Stomach (tissue), 9 donors: ENCODE data around the gene GRHL1. TPM values are rescaled to one million over a fixed set of nuclear protein-coding genes. Genes with fewer than 3 reads are reported as not detected.
A peak's percentile ranks its signal among the peaks of the same experiment; 100 is the strongest.

Source experiments
- DNase-seq, 2 donors: peaks; one replicate each; pipeline versions ENCODE4 v3.0.0 to v3.0.0-alpha.2; 2013 to 2019
- H3K27ac ChIP-seq, 5 donors: fragments of 200-600 bp in 4 of 5; sonication (generic) in 4 of 5; one replicate each; pipeline ENCODE4 v1.5.1; 2013 to 2019; ENCODE audit warnings: mild to moderate bottlenecking in 1 of 5, moderate library complexity in 1 of 5
- H3K27me3 ChIP-seq, 3 donors: fragments of 200-600 bp; sonication (generic); one replicate each; pipeline ENCODE4 v1.5.1; 2017 to 2019; ENCODE audit warnings: mixed run types in 1 of 3
- H3K36me3 ChIP-seq, 4 donors: fragments of 200-600 bp; sonication (generic); 1 replicate in 3 of 4; 2 replicates in 1 of 4; pipeline ENCODE4 v1.5.1; 2016 to 2019
- H3K4me1 ChIP-seq, 4 donors: fragments of 200-600 bp; sonication (generic); one replicate each; pipeline ENCODE4 v1.5.1; 2016 to 2019
- H3K4me3 ChIP-seq, 4 donors: fragments of 200-600 bp; sonication (generic) in 3 of 4; one replicate each; pipeline ENCODE4 v1.5.1; 2016 to 2019; ENCODE audit warnings: mild to moderate bottlenecking in 1 of 4
- H3K9me3 ChIP-seq, 4 donors: fragments of 200-600 bp; sonication (generic); one replicate each; pipeline ENCODE4 v1.5.1; 2016 to 2019
- CTCF ChIP-seq, 7 experiments: fragments of 450-650 bp in 4 of 7; fragments of 200-600 bp in 3 of 7; sonication (generic) in 3 of 7; IDR thresholded peaks; one replicate each; pipeline ENCODE4 v1.5.1; 2016 to 2019; ENCODE audit warnings: antibody characterized with exemption in 7 of 7, control low read depth in 2 of 7, mild to moderate bottlenecking in 1 of 7
- EP300 ChIP-seq: sonication (generic); formaldehyde crosslinking; IDR thresholded peaks from one replicate; pipeline ENCODE4 v1.6.1; 2017; ENCODE audit warnings: antibody characterized with exemption
- POLR2A ChIP-seq, 4 donors: fragments of 450-650 bp; IDR thresholded peaks; one replicate each; pipeline ENCODE4 v1.6.1; 2016; ENCODE audit warnings: antibody characterized with exemption in 4 of 4, control low read depth in 2 of 4, mild to moderate bottlenecking in 1 of 4, moderate library complexity in 1 of 4
- POLR2AphosphoS5 ChIP-seq, 3 donors: sonication (generic); formaldehyde crosslinking; IDR thresholded peaks; one replicate each; pipeline ENCODE4 v1.6.1; 2016; ENCODE audit warnings: antibody characterized with exemption in 3 of 3
- WGBS, 5 donors: extraction: QIAGEN DNeasy Blood & Tissue Kit in 3 of 5; methylation state at CpG; one replicate each; pipeline versions ENCODE4 v1.1.5 to v1.1.7; 2013 to 2018; 5-methylcytosine and 5-hydroxymethylcytosine counted together
- intact Hi-C: fragments of 100-400 bp; cut with DNase I; formaldehyde crosslinking; loops from one replicate; pipeline ENCODE4 v1.15.1; 2023; ENCODE audit warnings: low total_unique reads
- polyA plus RNA-seq, 3 donors: library from polyadenylated mRNA; stranded (reverse); fragments of 200-250 nt; gene quantifications; one replicate each; pipeline ENCODE4 v1.2.3, GENCODE V29; 2013
- total RNA-seq, 5 donors: library from RNA; depleted of rRNA; stranded (reverse); fragments of >200 nt; gene quantifications; one replicate each; pipeline versions ENCODE4 v1.1.0 to v1.2.3, GENCODE V29; 2014 to 2016
- donor health status: healthy with polysubstance abuse.
- donor health status: Bipolar disorder and iron deficiency.
- donor health status: healthy.

GRHL1 gene
- total and polyA plus RNA-seq, 8 donors = 0.89 to 16.5 (median 3.8) TPM

- DNase-seq = no peak
- no peak overlapping the region for H3K4me3 ChIP-seq
- peaks cover 0 to 27% (median 2%) of the 10 kb centered on the region in 3 donors for H3K27me3 ChIP-seq
- intact Hi-C loops = no loop called here
- TF ChIP-seq EP300 = no peak
- no peak for TF ChIP-seq POLR2AphosphoS5 (IDR thresholded peaks at IDR 0.05)
- TF ChIP-seq POLR2A (IDR thresholded peaks at IDR 0.05) = no peak
- no peaks in the 10 kb centered on the region for H3K9me3 ChIP-seq
- 79 to 94% (median 92%) methylated on average over 5 to 6 of the region's 6 CpGs for WGBS, 5 donors
- H3K36me3 ChIP-seq = no peaks in the 10 kb centered on the region
- H3K4me1 ChIP-seq = peaks cover 0 to 27% (median 13%) of the 10 kb centered on the region in 4 donors
- H3K27ac ChIP-seq = no peak overlapping the region
These were observed 2.8 kb upstream of the GRHL1 start for GRCh38 chr2:9948721-9949120.

DNA sequence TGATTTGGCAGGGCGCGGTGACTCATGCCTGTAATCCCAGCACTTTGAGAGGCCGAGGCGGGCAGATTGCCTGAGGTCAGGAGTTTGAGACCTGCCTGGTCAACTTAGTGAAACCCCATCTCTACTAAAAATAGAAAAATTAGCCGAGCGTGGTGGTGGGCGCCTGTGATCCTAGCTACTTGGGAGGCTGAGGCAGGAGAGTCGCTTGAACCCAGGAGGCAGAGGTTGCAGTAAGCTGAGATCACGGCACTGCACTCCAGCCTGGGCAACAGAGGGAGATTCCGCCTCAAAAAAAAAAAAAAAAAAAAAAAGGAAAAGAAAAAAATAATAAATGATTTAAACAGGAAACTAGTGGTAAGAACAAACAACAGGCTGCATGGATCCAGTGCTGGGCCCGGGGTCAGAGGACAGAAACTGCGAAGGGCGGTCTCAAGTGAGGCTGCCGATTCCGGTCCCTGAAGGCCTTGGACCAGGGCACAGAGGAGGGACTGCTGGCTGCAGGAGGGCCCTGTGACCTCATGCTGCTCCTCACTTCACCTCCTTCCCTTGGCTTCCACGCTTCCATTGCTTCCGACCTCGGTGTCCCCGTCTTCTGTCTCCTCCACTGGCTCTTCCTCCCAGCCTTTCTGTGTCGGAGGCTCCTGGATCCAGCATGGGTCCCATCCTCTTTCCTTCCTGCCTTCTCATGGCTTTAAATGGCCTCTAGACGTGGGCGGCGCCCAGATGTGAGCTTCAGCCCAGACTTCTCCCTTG is 2.1 kb upstream of the GRHL1 start:
- Histone ChIP-seq H3K27me3 (peaks cover 0 to 23% (median 2%) of the 10 kb centered on the region in 3 donors), H3K4me1 (peaks cover 0 to 32% (median 13%) of the 10 kb centered on the region in 4 donors), H3K27ac (no peak overlapping the region), H3K36me3 (no peaks in the 10 kb centered on the region), H3K9me3 (no peaks in the 10 kb centered on the region), H3K4me3 (no peak overlapping the region)
- intact Hi-C loops = no loop called here
- no peak for TF ChIP-seq POLR2A (IDR thresholded peaks at IDR 0.05)
- TF ChIP-seq POLR2AphosphoS5 (IDR thresholded peaks at IDR 0.05) = no peak
- TF ChIP-seq EP300 = no peak
- TF ChIP-seq CTCF (IDR thresholded peaks at IDR 0.05) = no peak
- DNase-seq = no peak
- 91 to 95% (median 94%) methylated on average over 23 of the region's 23 CpGs for WGBS, 5 donors

DNA sequence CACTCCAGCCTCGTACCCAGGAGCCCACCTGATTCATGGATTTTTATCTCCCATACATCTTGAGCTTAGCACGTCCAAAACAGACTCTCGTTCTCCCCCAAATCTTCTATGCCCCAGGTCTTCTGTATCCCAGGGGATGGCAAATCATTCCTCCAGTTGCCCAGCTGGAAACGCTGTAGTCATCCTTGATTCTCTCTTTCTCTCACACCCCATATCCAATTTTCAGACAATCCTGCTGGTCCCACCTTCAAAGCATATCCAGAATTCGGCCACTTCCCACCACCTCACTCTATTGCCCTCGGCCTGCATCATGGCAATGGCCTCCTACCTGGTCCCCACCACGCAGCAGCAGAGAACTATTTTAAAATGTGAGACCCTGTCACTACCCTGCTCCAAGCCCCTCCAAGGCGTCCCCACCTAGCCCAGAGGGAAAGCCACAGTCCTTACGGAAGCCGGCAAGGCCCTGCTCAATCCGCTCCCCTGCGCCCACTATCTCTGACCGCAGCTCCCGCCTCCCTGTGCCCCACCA is 1.4 kb upstream of the GRHL1 start:
- intact Hi-C loops = loop anchor here (10.0 kb wide), 1 partner anchor 105 kb away; the partner anchor contains the start of gene TAF1B
- 93 to 96% (median 95%) methylated on average over 14 of the region's 14 CpGs for WGBS, 5 donors

GRCh38 chr2:9950521-9951271 is 797 bp upstream of the GRHL1 start:
- WGBS, 5 donors = 6 to 24% (median 10%) methylated on average over 19 to 76 of the region's 76 CpGs
- Histone ChIP-seq H3K27ac (peak overlapping the region; percentile 44 to 87 (median 85)), H3K4me3 (peak overlapping the region; percentile 65 to 87 (median 78)), H3K9me3 (no peaks in the 10 kb centered on the region), H3K4me1 (peaks cover 0 to 34% (median 13%) of the 10 kb centered on the region in 4 donors), H3K27me3 (peaks cover 0 to 13% (median 2%) of the 10 kb centered on the region in 3 donors), H3K36me3 (no peaks in the 10 kb centered on the region)
- peak; percentile 51 to 80 for DNase-seq
- TF ChIP-seq CTCF (IDR thresholded peaks at IDR 0.05) = peak in 1 of 7 experiments; percentile 20
- TF ChIP-seq POLR2A (IDR thresholded peaks at IDR 0.05) = no peak
- intact Hi-C loops = loop anchor here (10.0 kb wide), 1 partner anchor 106 kb away; the partner anchor contains the start of gene TAF1B

More for the DNA sequence above, 1.4 kb upstream of the GRHL1 start:
- H3K4me1 ChIP-seq = peaks cover 0 to 34% (median 13%) of the 10 kb centered on the region in 4 donors
- no peak overlapping the region for H3K27ac ChIP-seq
- no peaks in the 10 kb centered on the region for H3K9me3 ChIP-seq
- H3K4me3 ChIP-seq = peak overlapping the region in 1 of 4 donors; percentile 87
- TF ChIP-seq POLR2AphosphoS5 (IDR thresholded peaks at IDR 0.05) (no peak), CTCF (IDR thresholded peaks at IDR 0.05) (no peak), EP300 (no peak), POLR2A (IDR thresholded peaks at IDR 0.05) (no peak)
- no peak for DNase-seq
- H3K27me3 ChIP-seq = peaks cover 0 to 18% (median 2%) of the 10 kb centered on the region in 3 donors
- H3K36me3 ChIP-seq = no peaks in the 10 kb centered on the region
